Measurements from ENCODE around the gene HCK. TPM values are rescaled to one million over a fixed set of nuclear protein-coding genes. Genes with fewer than 3 reads are reported as not detected.

Gene HCK
- total and polyA plus RNA-seq, 7 donors, result 8.6 to 28.0 (median 17.5) TPM

DNA sequence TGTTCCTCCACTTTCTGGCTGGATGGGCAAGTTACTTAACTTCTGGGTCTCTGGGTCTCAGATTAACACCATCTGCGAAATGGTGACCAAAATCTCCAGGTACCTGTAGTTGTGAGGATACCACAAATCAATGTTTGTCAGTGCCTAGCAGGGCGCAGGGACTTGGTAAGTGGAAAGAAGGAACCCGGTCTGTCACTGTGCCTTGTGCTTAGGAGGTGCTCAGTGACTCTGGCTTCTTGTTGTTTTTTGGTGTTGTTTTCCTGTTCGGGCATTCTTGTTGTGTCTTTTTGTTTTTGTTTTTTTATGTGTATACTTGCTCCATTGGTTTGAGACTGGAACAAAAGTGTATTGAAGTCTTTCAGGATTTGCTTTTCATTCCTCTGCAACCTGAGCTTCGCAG, 75.3 kb downstream of the HCK start:
- H3K9me3 ChIP-seq, result no peaks in the 10 kb centered on the region
- no peaks in the 10 kb centered on the region for H3K4me1 ChIP-seq
- TF ChIP-seq POLR2AphosphoS5 (IDR thresholded peaks at IDR 0.05) (no peak), POLR2A (IDR thresholded peaks at IDR 0.05) (no peak), EP300 (IDR thresholded peaks at IDR 0.05) (no peak), CTCF (IDR thresholded peaks at IDR 0.05) (no peak)
- no peak overlapping the region for H3K4me3 ChIP-seq
- WGBS, 2 donors, result 95 to 96% methylated on average over 5 of the region's 5 CpGs
- intact Hi-C loops (cut with DNase I), result no loop called here
- no peaks in the 10 kb centered on the region for H3K27me3 ChIP-seq
- no peaks in the 10 kb centered on the region for H3K36me3 ChIP-seq
- DNase-seq, result no peak
- H3K27ac ChIP-seq, result no peak overlapping the region

DNA sequence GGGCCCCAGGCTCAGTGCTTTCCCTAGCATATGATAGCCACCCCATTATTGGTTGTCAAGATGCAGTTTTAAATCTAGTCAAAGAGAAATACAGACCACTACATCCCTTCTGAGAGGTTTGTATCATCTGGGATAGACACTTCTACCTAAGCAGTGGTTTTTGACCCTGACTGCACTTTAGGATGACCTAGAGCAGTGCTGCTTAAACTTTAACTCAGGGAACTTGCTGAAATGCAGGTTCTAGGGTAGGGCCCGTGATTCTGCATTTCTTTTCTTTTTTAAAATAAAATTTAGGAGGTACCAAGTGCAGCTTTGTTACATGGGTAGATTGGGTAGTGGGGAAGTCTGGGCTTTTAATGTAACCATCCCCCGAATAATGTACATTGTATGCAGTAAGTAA, 76.1 kb downstream of the HCK start:
- 88 to 93% methylated on average over 2 of the region's 2 CpGs for WGBS, 2 donors
- peaks cover 0 to 7% (median 0%) of the 10 kb centered on the region in 4 donors for H3K36me3 ChIP-seq
- no peaks in the 10 kb centered on the region for H3K27me3 ChIP-seq
- H3K27ac ChIP-seq, result no peak overlapping the region
- no peaks in the 10 kb centered on the region for H3K4me1 ChIP-seq
- TF ChIP-seq EP300 (IDR thresholded peaks at IDR 0.05) (no peak), POLR2A (IDR thresholded peaks at IDR 0.05) (no peak), POLR2AphosphoS5 (IDR thresholded peaks at IDR 0.05) (no peak), CTCF (IDR thresholded peaks at IDR 0.05) (no peak)
- no peaks in the 10 kb centered on the region for H3K9me3 ChIP-seq
- no peak for DNase-seq
- H3K4me3 ChIP-seq, result no peak overlapping the region
- intact Hi-C loops (cut with DNase I), result no loop called here

DNA sequence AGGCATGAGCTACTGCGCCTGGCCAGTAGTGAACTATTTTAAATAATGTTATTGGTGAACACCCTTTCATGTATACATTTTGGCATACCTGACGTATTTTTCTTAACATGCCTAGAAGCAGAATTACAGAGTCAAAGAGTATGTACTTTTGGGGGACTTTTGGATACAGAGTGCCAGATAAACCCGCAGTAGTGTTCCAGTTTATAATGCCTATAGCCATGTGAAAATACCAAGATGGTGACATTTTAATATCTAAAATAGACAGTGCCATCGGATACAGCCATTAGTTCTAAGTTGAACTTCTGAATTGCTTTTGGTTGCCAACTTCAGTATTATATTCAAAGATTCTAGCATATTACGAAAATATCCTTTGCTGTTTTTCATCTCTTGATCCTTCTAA, 77.8 kb downstream of the HCK start:
- intact Hi-C loops (cut with DNase I), result no loop called here
- no peak for TF ChIP-seq POLR2A (IDR thresholded peaks at IDR 0.05)
- no peak for TF ChIP-seq CTCF (IDR thresholded peaks at IDR 0.05)
- no peak for TF ChIP-seq POLR2AphosphoS5 (IDR thresholded peaks at IDR 0.05)
- TF ChIP-seq EP300 (IDR thresholded peaks at IDR 0.05), result no peak
- no peak overlapping the region for H3K27ac ChIP-seq
- no peaks in the 10 kb centered on the region for H3K4me1 ChIP-seq
- no peaks in the 10 kb centered on the region for H3K27me3 ChIP-seq
- no peak overlapping the region for H3K4me3 ChIP-seq
- no peak for DNase-seq
- peaks cover 0 to 10% (median 0%) of the 10 kb centered on the region in 4 donors for H3K36me3 ChIP-seq
- WGBS, 2 donors, result 96 to 98% methylated on average over 5 of the region's 5 CpGs
- no peaks in the 10 kb centered on the region for H3K9me3 ChIP-seq

DNA sequence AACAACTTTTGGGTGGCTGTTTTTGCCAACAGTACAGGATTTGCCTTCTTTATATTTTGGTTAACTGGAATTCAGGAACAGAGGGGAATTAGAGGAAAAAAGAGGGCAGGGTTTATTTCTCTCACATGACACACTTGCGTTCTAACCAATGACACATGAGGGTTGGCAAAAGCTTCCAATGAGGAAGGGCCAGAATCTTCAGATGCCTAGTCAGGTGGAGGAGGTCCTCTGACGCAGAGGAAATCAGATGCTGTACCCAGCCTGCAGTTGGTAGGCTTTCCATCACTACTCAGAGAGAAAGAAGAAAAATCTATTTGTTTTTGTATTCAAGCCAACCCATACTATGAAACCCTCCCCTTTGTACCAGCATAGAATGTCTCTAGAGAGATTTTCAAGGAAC, 78.3 kb downstream of the HCK start:
- H3K4me1 ChIP-seq, result no peaks in the 10 kb centered on the region
- no peak overlapping the region for H3K27ac ChIP-seq
- H3K4me3 ChIP-seq, result no peak overlapping the region
- no peaks in the 10 kb centered on the region for H3K9me3 ChIP-seq
- no peaks in the 10 kb centered on the region for H3K27me3 ChIP-seq
- TF ChIP-seq POLR2A (IDR thresholded peaks at IDR 0.05) (no peak), POLR2AphosphoS5 (IDR thresholded peaks at IDR 0.05) (no peak), EP300 (IDR thresholded peaks at IDR 0.05) (no peak), CTCF (IDR thresholded peaks at IDR 0.05) (no peak)
- intact Hi-C loops (cut with DNase I), result no loop called here
- 49 to 98% methylated on average over 2 of the region's 2 CpGs for WGBS, 2 donors
- H3K36me3 ChIP-seq, result peaks cover 0 to 10% (median 0%) of the 10 kb centered on the region in 4 donors
- DNase-seq, result peak; percentile 2

GRCh38 chr20:32130965-32131364, 78.9 kb downstream of the HCK start:
- no peak for DNase-seq
- TF ChIP-seq CTCF (IDR thresholded peaks at IDR 0.05) (no peak), POLR2AphosphoS5 (IDR thresholded peaks at IDR 0.05) (no peak), EP300 (IDR thresholded peaks at IDR 0.05) (no peak), POLR2A (IDR thresholded peaks at IDR 0.05) (no peak)
- intact Hi-C loops (cut with DNase I), result no loop called here
- Histone ChIP-seq H3K4me1 (peaks cover 0 to under 1% (median 0%) of the 10 kb centered on the region in 4 donors), H3K27me3 (no peaks in the 10 kb centered on the region), H3K36me3 (peaks cover 0 to 14% (median 0%) of the 10 kb centered on the region in 4 donors), H3K27ac (no peak overlapping the region), H3K4me3 (no peak overlapping the region), H3K9me3 (no peaks in the 10 kb centered on the region)
- WGBS, 2 donors, result 31 to 84% methylated on average over 2 of the region's 2 CpGs

Measured in sigmoid colon (tissue), 7 donors.